HCT116 (cell line): ENCODE results near the gene OBSCN. TPM values are rescaled to one million over a fixed set of nuclear protein-coding genes. Genes with fewer than 3 reads are reported as not detected.

Experiments used
- ATAC-seq: fragments of 200-7000 bp; cut with Tn5 transposase; 2 replicates; pipeline ENCODE4 v1.9.1; 2020; ENCODE audit warnings: mild to moderate bottlenecking, moderate library complexity
- BruUV-seq: library from RNA; stranded (reverse); fragments of 400-500 nt; replicated peaks from 2 replicates; lab custom pipeline; 2021; lab: Mats Ljungman, UMichigan
- CTCF ChIA-PET: fragments of 300-600 bp; sonication (Branson Sonifier 250); formaldehyde crosslinking; loops from one replicate; lab custom pipeline; 2021; ENCODE audit warnings: antibody characterized with exemption; lab: Charles Lee
- POLR2A ChIA-PET: fragments of 300-600, 350-600 bp; sonication (Branson Sonifier 250); formaldehyde crosslinking; loops from one replicate; lab custom pipeline; 2021; ENCODE audit warnings: antibody characterized with exemption; lab: Charles Lee
- RAD21 ChIA-PET, 2 experiments: fragments of 300-600 bp; sonication (Branson Sonifier 250); formaldehyde crosslinking; loops; one replicate each; lab custom pipeline; 2023; ENCODE audit warnings: low total read pairs in 2 of 2; ENCODE audit not compliant: uncharacterized antibody in 2 of 2, unreplicated experiment in 2 of 2, low non-redundant PET in 1 of 2; lab: Charles Lee
- DNase-seq: peaks from one replicate; pipeline ENCODE4 v3.0.0-alpha.2; 2010; ENCODE audit warnings: low read depth, low spot score
- H2AFZ ChIP-seq: fragments of 200-600 bp; shearing (Covaris generic), sonication (generic); 2 replicates; pipeline ENCODE4 v1.6.1; 2017; ENCODE audit warnings: low read depth, mixed run types, mixed read lengths, antibody characterized with exemption, low read length; ENCODE audit not compliant: poor library complexity, severe bottlenecking
- H3K27ac ChIP-seq: 2 replicates; pipeline ENCODE4 v1.5.1; 2012; ENCODE audit warnings: low read depth, low read length
- H3K27me3 ChIP-seq: fragments of 200-600 bp; sonication (generic); 2 replicates; pipeline ENCODE4 v1.6.1; 2016; ENCODE audit warnings: mixed run types, low read length, mixed read lengths; ENCODE audit not compliant: insufficient read depth
- H3K36me3 ChIP-seq, 2 experiments: fragments of 200-500 bp in 1 of 2; fragments of 200-600 bp in 1 of 2; sonication (Bioruptor generic) in 1 of 2; sonication (generic) in 1 of 2; 2 replicates each; pipeline versions ENCODE4 v1.5.1 to v1.6.1; 2014 to 2016; ENCODE audit warnings: low read length in 2 of 2, inconsistent platforms in 1 of 2, mixed read lengths in 1 of 2, mixed run types in 1 of 2; ENCODE audit not compliant: insufficient read depth in 2 of 2, control insufficient read depth in 1 of 2
- H3K4me1 ChIP-seq, 2 experiments: fragments of 200-600 bp in 1 of 2; sonication (generic) in 1 of 2; 2 replicates each; pipeline versions ENCODE4 v1.5.1 to v1.6.1; 2012 to 2017; ENCODE audit warnings: low read length in 2 of 2, inconsistent platforms in 1 of 2, mild to moderate bottlenecking in 1 of 2, mixed read lengths in 1 of 2, mixed run types in 1 of 2, moderate library complexity in 1 of 2; ENCODE audit not compliant: insufficient read depth in 2 of 2, control insufficient read depth in 1 of 2
- H3K4me2 ChIP-seq: fragments of 200-600 bp; sonication (generic); 2 replicates; pipeline ENCODE4 v1.6.1; 2017; ENCODE audit warnings: mixed run types, low read length, mixed read lengths
- H3K4me3 ChIP-seq, 2 experiments: fragments of 200-600 bp in 1 of 2; sonication (generic) in 1 of 2; replicated peaks in 1 of 2; 2 replicates each; pipeline ENCODE4 v1.5.1; 2011 to 2016; ENCODE audit warnings: low read length in 2 of 2, control low read depth in 1 of 2, low read depth in 1 of 2, mild to moderate bottlenecking in 1 of 2, mixed read lengths in 1 of 2, mixed run types in 1 of 2
- H3K79me2 ChIP-seq: fragments of 200-600 bp; sonication (generic); 2 replicates; pipeline ENCODE4 v1.6.1; 2017; ENCODE audit warnings: mild to moderate bottlenecking, mixed run types, low read length, moderate library complexity, mixed read lengths; ENCODE audit not compliant: insufficient read depth
- H3K9ac ChIP-seq: fragments of 200-600 bp; sonication (generic); 2 replicates; pipeline ENCODE4 v1.6.1; 2016; ENCODE audit warnings: low read length, mixed read lengths
- H3K9me2 ChIP-seq: fragments of 200-600 bp; sonication (generic), shearing (Covaris generic); 2 replicates; pipeline ENCODE4 v1.6.1; 2017; ENCODE audit warnings: mixed run types, mild to moderate bottlenecking, moderate library complexity; ENCODE audit not compliant: insufficient read depth
- H3K9me3 ChIP-seq, 2 experiments: fragments of 200-500 bp in 1 of 2; fragments of 200-600 bp in 1 of 2; sonication (Bioruptor generic) in 1 of 2; sonication (generic) in 1 of 2; 2 replicates each; pipeline ENCODE4 v1.6.1; 2014 to 2017; ENCODE audit warnings: low read length in 2 of 2, mixed read lengths in 2 of 2, inconsistent platforms in 1 of 2, low read depth in 1 of 2, mild to moderate bottlenecking in 1 of 2, mixed run types in 1 of 2, moderate library complexity in 1 of 2; ENCODE audit not compliant: control insufficient read depth in 1 of 2, insufficient read depth in 1 of 2
- H4K20me1 ChIP-seq: fragments of 200-600 bp; sonication (generic), shearing (Covaris generic); 2 replicates; pipeline ENCODE4 v1.6.1; 2017; ENCODE audit warnings: mixed run types, mild to moderate bottlenecking, moderate library complexity; ENCODE audit not compliant: insufficient read depth
- CEBPB ChIP-seq: IDR thresholded peaks from 2 replicates; pipeline ENCODE4 v1.6.1; 2012; ENCODE audit warnings: low read depth
- EGR1 ChIP-seq: IDR thresholded peaks from 2 replicates; pipeline ENCODE4 v1.6.1; 2012; ENCODE audit warnings: low read depth
- ELF1 ChIP-seq: IDR thresholded peaks from 2 replicates; pipeline ENCODE4 v1.6.1; 2012; ENCODE audit warnings: low read depth, borderline replicate concordance
- EZH2 ChIP-seq: fragments of 200-600 bp; sonication (generic); IDR thresholded peaks from 2 replicates; pipeline ENCODE4 v1.6.1; 2017; ENCODE audit warnings: antibody characterized with exemption, mixed run types
- EZH2phosphoT487 ChIP-seq: fragments of 200-600 bp; IDR thresholded peaks from 2 replicates; pipeline ENCODE4 v1.6.1; 2018; ENCODE audit warnings: antibody characterized with exemption, borderline replicate concordance
- FOSL1 ChIP-seq: IDR thresholded peaks from 2 replicates; pipeline ENCODE4 v1.6.1; 2012; ENCODE audit warnings: low read depth
- JUND ChIP-seq: IDR thresholded peaks from 2 replicates; pipeline ENCODE4 v1.6.1; 2012
- POLR2AphosphoS5 ChIP-seq: IDR thresholded peaks from 2 replicates; pipeline ENCODE4 v1.6.1; 2011; ENCODE audit warnings: mild to moderate bottlenecking, low read depth, low read length, moderate library complexity
- RAD21 ChIP-seq: IDR thresholded peaks from 2 replicates; pipeline ENCODE4 v1.6.1; 2012; ENCODE audit warnings: low read depth, mild to moderate bottlenecking
- SIN3A ChIP-seq: IDR thresholded peaks from 2 replicates; pipeline ENCODE4 v1.6.1; 2012; ENCODE audit warnings: low read depth
- SP1 ChIP-seq: IDR thresholded peaks from 2 replicates; pipeline ENCODE4 v1.6.1; 2012; ENCODE audit warnings: low read depth
- TCF7L2 ChIP-seq: IDR thresholded peaks from 2 replicates; pipeline ENCODE4 v1.7.0; 2011; ENCODE audit warnings: borderline replicate concordance, inconsistent platforms; ENCODE audit not compliant: insufficient read depth, insufficient read length; ENCODE audit errors: extremely low read depth
- YY1 ChIP-seq: IDR thresholded peaks from 2 replicates; pipeline ENCODE4 v1.6.1; 2011; ENCODE audit warnings: low read length, low read depth, moderate library complexity, mild to moderate bottlenecking; ENCODE audit not compliant: insufficient replicate concordance; ENCODE audit errors: extremely low read depth
- ZFX ChIP-seq: fragments of 450-650 bp; IDR thresholded peaks from 2 replicates; pipeline ENCODE4 v1.6.1; 2017
- ZNF274 ChIP-seq: fragments of 200-500 bp; sonication (Bioruptor generic); IDR thresholded peaks from 2 replicates; pipeline ENCODE4 v1.6.1; 2014; ENCODE audit warnings: mild to moderate bottlenecking, low read depth, low read length, inconsistent platforms
- intact Hi-C: fragments of 100-400 bp; cut with micrococcal nuclease; formaldehyde crosslinking; loops from 2 replicates; pipeline ENCODE4 v1.10.0; 2022
- total RNA-seq: library from RNA; stranded (reverse); gene quantifications from one replicate; pipeline ENCODE4 v1.2.1, GENCODE V29; 2021; ENCODE audit not compliant: unreplicated experiment
- TF ChIP-seq, protein P1 (sequence below), 3 experiments: fragments of 200-600 bp in 1 of 3; sonication (generic) in 1 of 3; IDR thresholded peaks in 2 of 3; conservative IDR thresholded peaks in 1 of 3; 2 replicates each; pipeline ENCODE4 v1.5.1; 2012 to 2017; ENCODE audit warnings: low read depth in 2 of 3, low read length in 2 of 3, antibody characterized with exemption in 1 of 3, borderline replicate concordance in 1 of 3, control low read depth in 1 of 3, mild to moderate bottlenecking in 1 of 3, mixed read lengths in 1 of 3, mixed run types in 1 of 3, moderate library complexity in 1 of 3; ENCODE audit not compliant: insufficient read depth in 1 of 3
- TF ChIP-seq, protein P2 (sequence below): IDR thresholded peaks from 2 replicates; pipeline ENCODE4 v1.6.1; 2011; ENCODE audit warnings: mild to moderate bottlenecking, low read length, moderate library complexity; ENCODE audit not compliant: insufficient replicate concordance; ENCODE audit errors: extremely low read depth
- TF ChIP-seq, protein P3 (sequence below): IDR thresholded peaks from 2 replicates; pipeline ENCODE4 v1.6.1; 2012
- TF ChIP-seq, protein P4 (sequence below): IDR thresholded peaks from 2 replicates; pipeline ENCODE4 v1.6.1; 2012

The OBSCN gene
- total RNA-seq, 1 experiment from 2014 or later = 16.6 TPM

DNA sequence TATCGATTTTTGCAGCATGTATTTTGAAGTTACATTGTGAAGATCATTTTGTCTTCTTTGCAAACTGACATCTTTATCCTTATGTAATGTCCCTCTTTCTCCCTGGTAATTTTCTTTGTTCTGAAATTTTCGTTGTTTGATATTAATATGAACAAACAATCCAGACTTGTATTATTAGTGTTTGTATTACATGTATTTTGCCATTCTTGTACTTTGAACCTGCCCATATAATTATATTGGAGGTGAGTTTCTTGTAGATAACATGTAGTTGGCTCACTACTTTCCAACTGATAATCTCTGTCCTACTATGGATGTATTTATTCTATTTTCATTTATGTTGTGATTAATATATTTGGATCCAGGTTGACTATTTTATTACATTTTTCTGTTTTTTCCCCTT is 27.1 kb downstream of the OBSCN start:
- Histone ChIP-seq H3K9me2 (no peaks in the 10 kb centered on the region), H3K36me3 (peaks cover 0 to 7% of the 10 kb centered on the region in 2 experiments; a peak in 1 of 4 replicates), H3K4me2 (no peak overlapping the region), H3K79me2 (no peaks in the 10 kb centered on the region), H3K27me3 (no peaks in the 10 kb centered on the region), H3K4me1 (no peaks in the 10 kb centered on the region), H4K20me1 (no peaks in the 10 kb centered on the region), H3K9ac (no peak overlapping the region), H3K4me3 (no peak overlapping the region), H2AFZ (no peak overlapping the region), H3K9me3 (peaks cover 3 to 12% of the 10 kb centered on the region in 2 experiments; a peak in 3 of 4 replicates), H3K27ac (no peak overlapping the region)
- ChIA-PET RAD21 (no interaction called here), POLR2A (no interaction called here), CTCF (no interaction called here)
- no TSS peak for BruUV-seq
- intact Hi-C loops = no loop called here
- DNase-seq (no peak), ATAC-seq (no peak)
- TF ChIP-seq SP1 (no peak), JUND (no peak), ELF1 (no peak), TCF7L2 (no peak), YY1 (no peak), EGR1 (no peak), EZH2 (no peak), ZFX (no peak), EZH2phosphoT487 (no peak), RAD21 (no peak), FOSL1 (no peak), SIN3A (no peak), POLR2AphosphoS5 (no peak), CEBPB (no peak), ZNF274 (no peak)
- TF ChIP-seq, protein P1, sequence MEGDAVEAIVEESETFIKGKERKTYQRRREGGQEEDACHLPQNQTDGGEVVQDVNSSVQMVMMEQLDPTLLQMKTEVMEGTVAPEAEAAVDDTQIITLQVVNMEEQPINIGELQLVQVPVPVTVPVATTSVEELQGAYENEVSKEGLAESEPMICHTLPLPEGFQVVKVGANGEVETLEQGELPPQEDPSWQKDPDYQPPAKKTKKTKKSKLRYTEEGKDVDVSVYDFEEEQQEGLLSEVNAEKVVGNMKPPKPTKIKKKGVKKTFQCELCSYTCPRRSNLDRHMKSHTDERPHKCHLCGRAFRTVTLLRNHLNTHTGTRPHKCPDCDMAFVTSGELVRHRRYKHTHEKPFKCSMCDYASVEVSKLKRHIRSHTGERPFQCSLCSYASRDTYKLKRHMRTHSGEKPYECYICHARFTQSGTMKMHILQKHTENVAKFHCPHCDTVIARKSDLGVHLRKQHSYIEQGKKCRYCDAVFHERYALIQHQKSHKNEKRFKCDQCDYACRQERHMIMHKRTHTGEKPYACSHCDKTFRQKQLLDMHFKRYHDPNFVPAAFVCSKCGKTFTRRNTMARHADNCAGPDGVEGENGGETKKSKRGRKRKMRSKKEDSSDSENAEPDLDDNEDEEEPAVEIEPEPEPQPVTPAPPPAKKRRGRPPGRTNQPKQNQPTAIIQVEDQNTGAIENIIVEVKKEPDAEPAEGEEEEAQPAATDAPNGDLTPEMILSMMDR (IDR thresholded peaks at IDR 0.05 in 2 of 3, conservative IDR thresholded peaks at IDR 0.05 in 1 of 3; ENCODE audit: borderline replicate concordance in 1 of 3, insufficient read depth in 1 of 3, low read depth in 2 of 3, low read length in 2 of 3) = no peak
- TF ChIP-seq, protein P2, sequence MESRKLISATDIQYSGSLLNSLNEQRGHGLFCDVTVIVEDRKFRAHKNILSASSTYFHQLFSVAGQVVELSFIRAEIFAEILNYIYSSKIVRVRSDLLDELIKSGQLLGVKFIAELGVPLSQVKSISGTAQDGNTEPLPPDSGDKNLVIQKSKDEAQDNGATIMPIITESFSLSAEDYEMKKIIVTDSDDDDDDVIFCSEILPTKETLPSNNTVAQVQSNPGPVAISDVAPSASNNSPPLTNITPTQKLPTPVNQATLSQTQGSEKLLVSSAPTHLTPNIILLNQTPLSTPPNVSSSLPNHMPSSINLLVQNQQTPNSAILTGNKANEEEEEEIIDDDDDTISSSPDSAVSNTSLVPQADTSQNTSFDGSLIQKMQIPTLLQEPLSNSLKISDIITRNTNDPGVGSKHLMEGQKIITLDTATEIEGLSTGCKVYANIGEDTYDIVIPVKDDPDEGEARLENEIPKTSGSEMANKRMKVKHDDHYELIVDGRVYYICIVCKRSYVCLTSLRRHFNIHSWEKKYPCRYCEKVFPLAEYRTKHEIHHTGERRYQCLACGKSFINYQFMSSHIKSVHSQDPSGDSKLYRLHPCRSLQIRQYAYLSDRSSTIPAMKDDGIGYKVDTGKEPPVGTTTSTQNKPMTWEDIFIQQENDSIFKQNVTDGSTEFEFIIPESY = no peak
- TF ChIP-seq, protein P3, sequence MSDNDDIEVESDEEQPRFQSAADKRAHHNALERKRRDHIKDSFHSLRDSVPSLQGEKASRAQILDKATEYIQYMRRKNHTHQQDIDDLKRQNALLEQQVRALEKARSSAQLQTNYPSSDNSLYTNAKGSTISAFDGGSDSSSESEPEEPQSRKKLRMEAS = no peak
- TF ChIP-seq, protein P4, sequence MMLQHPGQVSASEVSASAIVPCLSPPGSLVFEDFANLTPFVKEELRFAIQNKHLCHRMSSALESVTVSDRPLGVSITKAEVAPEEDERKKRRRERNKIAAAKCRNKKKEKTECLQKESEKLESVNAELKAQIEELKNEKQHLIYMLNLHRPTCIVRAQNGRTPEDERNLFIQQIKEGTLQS = no peak
